WTC11 (cell line): ENCODE data around the gene OR10V1. TPM values are rescaled to one million over a fixed set of nuclear protein-coding genes. Genes with fewer than 3 reads are reported as not detected.

ENCODE experiments used
- ATAC-seq: fragments of 200-7000 bp; cut with Tn5 transposase; 2 replicates; pipeline ENCODE4 v1.10.0; 2021; ENCODE audit warnings: mild to moderate bottlenecking, moderate library complexity
- CTCF ChIA-PET: fragments of 300-600 bp; sonication (Branson Sonifier 250); formaldehyde crosslinking; loops from one replicate; lab custom pipeline; 2021; ENCODE audit warnings: antibody characterized with exemption; lab: Charles Lee
- POLR2A ChIA-PET: fragments of 350-600 bp; sonication (Branson Sonifier 250); formaldehyde crosslinking; loops from one replicate; lab custom pipeline; 2021; ENCODE audit warnings: antibody characterized with exemption; lab: Charles Lee
- DNase-seq: peaks from one replicate; pipeline ENCODE4 v3.0.0; 2021; ENCODE audit warnings: low spot score
- H3K27ac Mint-ChIP-seq: 2 replicates; pipeline ENCODE4 v1.8.0; 2021; ENCODE audit warnings: mixed read lengths
- H3K27me3 Mint-ChIP-seq: 2 replicates; pipeline ENCODE4 v1.8.0; 2021; ENCODE audit warnings: low read depth, mild to moderate bottlenecking, moderate library complexity, mixed read lengths
- H3K36me3 Mint-ChIP-seq: 2 replicates; pipeline ENCODE4 v1.8.0; 2021; ENCODE audit warnings: mixed read lengths
- H3K4me1 Mint-ChIP-seq: 2 replicates; pipeline ENCODE4 v1.8.0; 2022; ENCODE audit warnings: mixed read lengths
- H3K4me3 Mint-ChIP-seq: 2 replicates; pipeline ENCODE4 v1.8.0; 2021; ENCODE audit warnings: mild to moderate bottlenecking, moderate library complexity, mixed read lengths
- H3K9me3 Mint-ChIP-seq: 2 replicates; pipeline ENCODE4 v1.8.0; 2021; ENCODE audit warnings: mixed read lengths
- ATF2 ChIP-seq: sonication (generic); formaldehyde crosslinking; IDR thresholded peaks from 2 replicates; pipeline ENCODE4 v1.8.1; 2022; ENCODE audit warnings: low read depth, missing genetic modification reagents, borderline replicate concordance
- ATF6 ChIP-seq: sonication (generic); formaldehyde crosslinking; IDR thresholded peaks from 2 replicates; pipeline ENCODE4 v1.8.1; 2023; ENCODE audit warnings: mild to moderate bottlenecking, missing genetic modification reagents
- FOXJ3 ChIP-seq: sonication (generic); formaldehyde crosslinking; IDR thresholded peaks from 2 replicates; pipeline ENCODE4 v1.9.0; 2021; ENCODE audit warnings: missing genetic modification reagents, mild to moderate bottlenecking, borderline replicate concordance
- HMGA2 ChIP-seq: fragments of 250-450 bp; sonication (Bioruptor Pico); IDR thresholded peaks from 2 replicates; pipeline ENCODE4 v1.4.0; 2021; ENCODE audit warnings: mild to moderate bottlenecking, moderate library complexity
- IRF2 ChIP-seq: sonication (generic); formaldehyde crosslinking; IDR thresholded peaks from 2 replicates; pipeline ENCODE4 v1.8.0; 2022; ENCODE audit warnings: low read depth, missing genetic modification reagents, borderline replicate concordance
- MLX ChIP-seq: sonication (generic); formaldehyde crosslinking; IDR thresholded peaks from 2 replicates; pipeline ENCODE4 v1.8.1; 2023; ENCODE audit warnings: mild to moderate bottlenecking, missing genetic modification reagents, moderate library complexity
- MXD4 ChIP-seq: fragments of 250-450 bp; sonication (Bioruptor Pico); IDR thresholded peaks from 2 replicates; pipeline ENCODE4 v1.8.0; 2021; ENCODE audit warnings: mild to moderate bottlenecking, moderate library complexity, borderline replicate concordance
- NFATC4 ChIP-seq: fragments of 250-450 bp; sonication (Bioruptor Pico); IDR thresholded peaks from 2 replicates; pipeline ENCODE4 v1.9.0; 2021; ENCODE audit warnings: mild to moderate bottlenecking
- NR3C1 ChIP-seq: sonication (generic); formaldehyde crosslinking; conservative IDR thresholded peaks from 2 replicates; pipeline ENCODE4 v1.8.1; 2023; ENCODE audit warnings: low read depth, mild to moderate bottlenecking, missing genetic modification reagents
- PRRX2 ChIP-seq: fragments of 250-450 bp; sonication (Bioruptor Pico); IDR thresholded peaks from 2 replicates; pipeline ENCODE4 v1.8.0; 2021; ENCODE audit warnings: mild to moderate bottlenecking
- ZNF121 ChIP-seq: sonication (generic); formaldehyde crosslinking; IDR thresholded peaks from 2 replicates; pipeline ENCODE4 v1.8.0; 2023; ENCODE audit warnings: missing genetic modification reagents
- ZNF416 ChIP-seq: fragments of 250-450 bp; sonication (Bioruptor Pico); IDR thresholded peaks from 2 replicates; pipeline ENCODE4 v1.9.0; 2021; ENCODE audit warnings: mild to moderate bottlenecking, inconsistent platforms
- ZNF423 ChIP-seq: fragments of 250-450 bp; sonication (Bioruptor Pico); IDR thresholded peaks from 2 replicates; pipeline ENCODE4 v2.1.2; 2022; ENCODE audit warnings: mild to moderate bottlenecking, moderate library complexity
- total RNA-seq: library from RNA; stranded (reverse); gene quantifications from 3 replicates; pipeline ENCODE4 v1.2.3, GENCODE V29; 2021

OR10V1 gene
- total RNA-seq, 1 experiment from 2014 or later: not detected

GRCh38 chr11:59667812-59668187, 45.8 kb downstream of the OR10V1 start:
- H3K27ac Mint-ChIP-seq: peak overlapping the region; percentile 63
- TF ChIP-seq ZNF423 (CRISPR knock-in tag) (no peak), ATF2 (no peak), MLX (CRISPR knock-in tag) (no peak), ZNF416 (CRISPR knock-in tag) (no peak), NFATC4 (CRISPR knock-in tag) (no peak), HMGA2 (CRISPR knock-in tag) (no peak), ATF6 (no peak), IRF2 (no peak), MXD4 (CRISPR knock-in tag) (no peak), ZNF121 (CRISPR knock-in tag) (no peak)
- DNase-seq (no peak), ATAC-seq (no peak)
- POLR2A ChIA-PET: no interaction called here
- peak overlapping the region; percentile 91 for H3K4me3 Mint-ChIP-seq
- peaks cover 35% of the 10 kb centered on the region for H3K36me3 Mint-ChIP-seq
- peaks cover 18% of the 10 kb centered on the region for H3K4me1 Mint-ChIP-seq
- CTCF ChIA-PET: interaction anchor here (2.3 kb wide), 1 partner anchor 12 kb away, joined by 16 read pairs; no protein-coding TSS in a partner anchor
- H3K9me3 Mint-ChIP-seq: no peaks in the 10 kb centered on the region
- H3K27me3 Mint-ChIP-seq: no peaks in the 10 kb centered on the region; the same call in 1 of the 2 replicates

DNA sequence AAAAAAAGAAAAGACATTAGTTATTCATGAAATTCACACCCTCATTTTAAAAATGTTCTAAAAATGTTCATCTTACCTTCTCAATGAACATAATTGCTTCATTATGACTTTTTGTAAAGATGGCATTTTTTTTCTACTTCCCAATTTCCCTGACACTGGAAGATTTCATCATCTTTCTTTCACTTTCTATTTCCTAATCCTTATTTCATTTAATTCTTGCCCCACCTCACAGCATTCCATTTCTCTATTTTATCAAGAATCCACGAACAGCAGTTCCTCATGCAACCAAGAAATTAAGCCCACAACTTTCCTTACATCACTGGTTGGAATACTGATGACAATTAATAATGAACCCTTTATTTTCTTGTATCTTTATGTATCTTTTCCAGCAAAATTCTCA, 46.7 kb downstream of the OR10V1 start:
- Mint-ChIP-seq H3K4me3 (peak overlapping the region; percentile 91), H3K27me3 (no peaks in the 10 kb centered on the region; the same call in 1 of the 2 replicates), H3K9me3 (no peaks in the 10 kb centered on the region), H3K36me3 (peaks cover 35% of the 10 kb centered on the region), H3K4me1 (peaks cover 18% of the 10 kb centered on the region), H3K27ac (no peak overlapping the region)
- ChIA-PET CTCF (no interaction called here), POLR2A (no interaction called here)
- DNase-seq (no peak), ATAC-seq (no peak)
- TF ChIP-seq PRRX2 (CRISPR knock-in tag) (no peak), FOXJ3 (CRISPR knock-in tag) (no peak), NR3C1 (CRISPR knock-in tag) (no peak)

Other genes with a start within 250 kb of the OR10V1 start
- 0.07 TPM in 1 of 3 replicates, not detected in the others for gene OR4D10, start 240.5 kb downstream of the OR10V1 start, total RNA-seq
- gene OR4D11, start 210.3 kb downstream of the OR10V1 start, total RNA-seq: not detected in 3 replicates
- not detected in 3 replicates for gene OR4D9, start 202.3 kb downstream of the OR10V1 start, total RNA-seq
- gene OSBP, start 98.1 kb downstream of the OR10V1 start, total RNA-seq: 38.3 to 45.4 TPM (median 38.8 TPM) in 3 replicates
- 27.6 to 30.5 TPM (median 29.9 TPM) in 3 replicates for gene PATL1, start 44.8 kb downstream of the OR10V1 start, total RNA-seq
- 52.7 to 55.6 TPM (median 53.7 TPM) in 3 replicates for gene STX3, start 41.5 kb upstream of the OR10V1 start, total RNA-seq
- gene MRPL16, start 96.9 kb upstream of the OR10V1 start, total RNA-seq: 78.9 to 85.6 TPM (median 83.9 TPM) in 3 replicates
- gene CBLIF, start 131.7 kb upstream of the OR10V1 start, total RNA-seq: not detected in 3 replicates
- gene TCN1, start 152.6 kb upstream of the OR10V1 start, total RNA-seq: not detected in 3 replicates
- not detected in 3 replicates for gene OOSP3, start 164.9 kb upstream of the OR10V1 start, total RNA-seq
- gene OOSP1, start 224.6 kb upstream of the OR10V1 start, total RNA-seq: not detected in 3 replicates